ENCODE data around the gene ADGRF1. TPM values are rescaled to one million over a fixed set of nuclear protein-coding genes. Genes with fewer than 3 reads are reported as not detected.

ADGRF1 gene
- total RNA-seq, 1 experiment from 2014 or later, result 39.6 TPM

DNA sequence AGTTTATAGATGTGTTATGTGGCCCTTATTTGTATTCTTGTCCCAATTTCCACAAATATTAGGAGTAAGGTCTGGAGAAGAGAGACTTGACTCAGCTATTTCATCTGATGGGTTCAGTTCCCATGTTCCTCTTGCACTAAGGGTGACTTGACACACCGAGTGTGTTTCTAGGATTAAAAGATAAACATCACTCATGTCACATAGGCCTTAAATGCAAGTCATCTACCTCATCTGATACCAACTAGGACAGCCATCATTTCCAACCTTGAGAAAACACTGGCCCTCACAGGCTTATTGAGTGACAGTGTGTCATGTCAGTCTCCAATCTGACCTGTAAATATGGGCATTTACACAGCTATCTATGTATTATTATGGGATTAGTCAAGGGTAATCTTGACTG is 67.3 kb downstream of the ADGRF1 start (continued):
- TF ChIP-seq, protein P1, sequence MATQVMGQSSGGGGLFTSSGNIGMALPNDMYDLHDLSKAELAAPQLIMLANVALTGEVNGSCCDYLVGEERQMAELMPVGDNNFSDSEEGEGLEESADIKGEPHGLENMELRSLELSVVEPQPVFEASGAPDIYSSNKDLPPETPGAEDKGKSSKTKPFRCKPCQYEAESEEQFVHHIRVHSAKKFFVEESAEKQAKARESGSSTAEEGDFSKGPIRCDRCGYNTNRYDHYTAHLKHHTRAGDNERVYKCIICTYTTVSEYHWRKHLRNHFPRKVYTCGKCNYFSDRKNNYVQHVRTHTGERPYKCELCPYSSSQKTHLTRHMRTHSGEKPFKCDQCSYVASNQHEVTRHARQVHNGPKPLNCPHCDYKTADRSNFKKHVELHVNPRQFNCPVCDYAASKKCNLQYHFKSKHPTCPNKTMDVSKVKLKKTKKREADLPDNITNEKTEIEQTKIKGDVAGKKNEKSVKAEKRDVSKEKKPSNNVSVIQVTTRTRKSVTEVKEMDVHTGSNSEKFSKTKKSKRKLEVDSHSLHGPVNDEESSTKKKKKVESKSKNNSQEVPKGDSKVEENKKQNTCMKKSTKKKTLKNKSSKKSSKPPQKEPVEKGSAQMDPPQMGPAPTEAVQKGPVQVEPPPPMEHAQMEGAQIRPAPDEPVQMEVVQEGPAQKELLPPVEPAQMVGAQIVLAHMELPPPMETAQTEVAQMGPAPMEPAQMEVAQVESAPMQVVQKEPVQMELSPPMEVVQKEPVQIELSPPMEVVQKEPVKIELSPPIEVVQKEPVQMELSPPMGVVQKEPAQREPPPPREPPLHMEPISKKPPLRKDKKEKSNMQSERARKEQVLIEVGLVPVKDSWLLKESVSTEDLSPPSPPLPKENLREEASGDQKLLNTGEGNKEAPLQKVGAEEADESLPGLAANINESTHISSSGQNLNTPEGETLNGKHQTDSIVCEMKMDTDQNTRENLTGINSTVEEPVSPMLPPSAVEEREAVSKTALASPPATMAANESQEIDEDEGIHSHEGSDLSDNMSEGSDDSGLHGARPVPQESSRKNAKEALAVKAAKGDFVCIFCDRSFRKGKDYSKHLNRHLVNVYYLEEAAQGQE (IDR thresholded peaks at IDR 0.05; ENCODE audit: low read depth), result no peak
- TF ChIP-seq, protein P2, sequence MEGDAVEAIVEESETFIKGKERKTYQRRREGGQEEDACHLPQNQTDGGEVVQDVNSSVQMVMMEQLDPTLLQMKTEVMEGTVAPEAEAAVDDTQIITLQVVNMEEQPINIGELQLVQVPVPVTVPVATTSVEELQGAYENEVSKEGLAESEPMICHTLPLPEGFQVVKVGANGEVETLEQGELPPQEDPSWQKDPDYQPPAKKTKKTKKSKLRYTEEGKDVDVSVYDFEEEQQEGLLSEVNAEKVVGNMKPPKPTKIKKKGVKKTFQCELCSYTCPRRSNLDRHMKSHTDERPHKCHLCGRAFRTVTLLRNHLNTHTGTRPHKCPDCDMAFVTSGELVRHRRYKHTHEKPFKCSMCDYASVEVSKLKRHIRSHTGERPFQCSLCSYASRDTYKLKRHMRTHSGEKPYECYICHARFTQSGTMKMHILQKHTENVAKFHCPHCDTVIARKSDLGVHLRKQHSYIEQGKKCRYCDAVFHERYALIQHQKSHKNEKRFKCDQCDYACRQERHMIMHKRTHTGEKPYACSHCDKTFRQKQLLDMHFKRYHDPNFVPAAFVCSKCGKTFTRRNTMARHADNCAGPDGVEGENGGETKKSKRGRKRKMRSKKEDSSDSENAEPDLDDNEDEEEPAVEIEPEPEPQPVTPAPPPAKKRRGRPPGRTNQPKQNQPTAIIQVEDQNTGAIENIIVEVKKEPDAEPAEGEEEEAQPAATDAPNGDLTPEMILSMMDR (IDR thresholded peaks at IDR 0.05 in 2 of 3, conservative IDR thresholded peaks at IDR 0.05 in 1 of 3; ENCODE audit: borderline replicate concordance in 1 of 3, insufficient read depth in 1 of 3, low read depth in 2 of 3, low read length in 2 of 3), result no peak

DNA sequence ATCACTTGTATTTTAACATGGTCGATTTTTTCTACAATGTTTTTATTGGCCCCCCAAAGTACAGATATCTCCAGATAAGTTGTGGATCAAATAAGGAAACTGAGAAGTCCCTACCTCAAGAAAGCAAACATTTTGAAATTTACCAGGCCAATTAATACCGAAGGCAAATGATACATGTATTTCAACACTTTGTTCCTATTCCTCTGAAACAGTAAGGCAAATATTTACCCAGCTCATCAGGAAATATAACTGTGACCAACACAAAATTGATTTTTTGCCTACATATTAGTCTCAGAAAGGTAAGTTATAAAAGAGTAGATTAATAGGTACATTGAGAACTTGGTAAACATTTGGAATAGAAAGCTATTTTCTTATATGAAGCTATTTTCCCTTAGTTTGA is 69.1 kb downstream of the ADGRF1 start:
- no peaks in the 10 kb centered on the region for H3K9me3 ChIP-seq (ENCODE audit: control insufficient read depth in 1 of 2, insufficient read depth in 1 of 2, low read depth in 1 of 2, low read length in 2 of 2)
- no peaks in the 10 kb centered on the region for H4K20me1 ChIP-seq (ENCODE audit: insufficient read depth)
- H3K9ac ChIP-seq (ENCODE audit: low read length), result no peak overlapping the region
- CTCF ChIA-PET, result no interaction called here
- no peak overlapping the region for H3K4me2 ChIP-seq (ENCODE audit: low read length)
- peak overlapping the region; percentile 23 for H2AFZ ChIP-seq (ENCODE audit: low read depth, low read length, poor library complexity, severe bottlenecking)
- no peaks in the 10 kb centered on the region for H3K27me3 ChIP-seq (ENCODE audit: insufficient read depth, low read length)
- H3K27ac ChIP-seq (ENCODE audit: low read depth, low read length), result no peak overlapping the region
- H3K4me1 ChIP-seq (ENCODE audit: control insufficient read depth in 1 of 2, insufficient read depth in 2 of 2, low read length in 2 of 2), result no peaks in the 10 kb centered on the region
- no peaks in the 10 kb centered on the region for H3K79me2 ChIP-seq (ENCODE audit: insufficient read depth, low read length)
- RAD21 ChIA-PET (ENCODE audit: low non-redundant PET in 1 of 2, low total read pairs in 2 of 2, uncharacterized antibody in 2 of 2, unreplicated experiment in 2 of 2), result no interaction called here
- no peaks in the 10 kb centered on the region for H3K36me3 ChIP-seq (ENCODE audit: control insufficient read depth in 1 of 2, insufficient read depth in 2 of 2, low read length in 2 of 2)
- no peak for ATAC-seq
- TF ChIP-seq ZFX (IDR thresholded peaks at IDR 0.05) (no peak), CBX3 (IDR thresholded peaks at IDR 0.05; ENCODE audit: low read depth) (no peak), EZH2 (IDR thresholded peaks at IDR 0.05) (no peak), EGR1 (IDR thresholded peaks at IDR 0.05; ENCODE audit: low read depth) (no peak), SRF (IDR thresholded peaks at IDR 0.05; ENCODE audit: low read depth) (no peak), POLR2AphosphoS5 (IDR thresholded peaks at IDR 0.05; ENCODE audit: low read depth, low read length) (no peak), ELF1 (IDR thresholded peaks at IDR 0.05; ENCODE audit: borderline replicate concordance, low read depth) (no peak), CEBPB (IDR thresholded peaks at IDR 0.05; ENCODE audit: low read depth) (no peak)
- POLR2A ChIA-PET, result no interaction called here
- H3K4me3 ChIP-seq (replicated peaks in 1 of 2; ENCODE audit: low read depth in 1 of 2, low read length in 2 of 2), result no peak overlapping the region
- intact Hi-C loops (cut with micrococcal nuclease), result no loop called here
- no peak for DNase-seq (ENCODE audit: low read depth, low spot score)
- BruUV-seq (replicated peaks), result no TSS peak
- no peaks in the 10 kb centered on the region for H3K9me2 ChIP-seq (ENCODE audit: insufficient read depth)
